ENCODE data around the gene FBLN2. TPM values are rescaled to one million over a fixed set of nuclear protein-coding genes. Genes with fewer than 3 reads are reported as not detected.

Gene FBLN2
- total and polyA plus RNA-seq, 4 donors = 1.3 to 9.1 (median 4.3) TPM

DNA sequence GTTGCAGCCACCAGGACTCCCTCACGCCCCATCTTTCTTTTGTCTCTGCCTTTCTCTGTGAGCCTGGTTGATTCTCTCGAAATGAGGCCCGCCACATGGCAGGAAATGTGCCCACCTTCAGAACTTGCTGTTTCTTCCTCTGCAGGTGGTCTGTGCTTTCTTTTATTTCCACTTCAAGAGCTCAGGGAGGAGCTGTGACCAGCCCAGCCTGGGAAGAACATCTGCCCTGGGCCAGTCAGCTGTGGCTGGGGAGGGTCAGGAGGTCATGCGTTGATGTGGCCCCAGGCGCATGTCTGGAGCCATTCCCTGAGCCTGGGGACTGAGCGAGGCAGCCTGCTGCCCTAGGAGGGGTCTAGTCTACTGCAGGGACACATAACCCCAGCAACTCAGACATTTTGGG is 8.0 kb downstream of the FBLN2 start:
- Histone ChIP-seq H3K4me1 (ENCODE audit: control insufficient read depth in 4 of 4, insufficient read depth in 4 of 4, low read length in 3 of 4) (no peaks in the 10 kb centered on the region), H3K27me3 (ENCODE audit: control insufficient read depth in 4 of 4, insufficient read depth in 4 of 4, low read length in 3 of 4) (peaks cover 0 to 5% (median 3%) of the 10 kb centered on the region in 4 donors), H3K9ac (ENCODE audit: low read depth in 1 of 2, low read length in 2 of 2) (no peak overlapping the region), H3K36me3 (ENCODE audit: control insufficient read depth in 4 of 4, insufficient read depth in 3 of 4, low read depth in 1 of 4, low read length in 3 of 4) (no peaks in the 10 kb centered on the region), H3K4me3 (ENCODE audit: low read depth in 1 of 3, low read length in 3 of 3) (no peak overlapping the region), H3K27ac (ENCODE audit: low read depth in 1 of 2, low read length in 2 of 2) (no peak overlapping the region), H3K9me3 (ENCODE audit: control insufficient read depth in 4 of 4, low read length in 3 of 4) (no peaks in the 10 kb centered on the region)
- TF ChIP-seq EGR1 (IDR thresholded peaks at IDR 0.05; ENCODE audit: low read depth in 2 of 2) (no peak), GABPA (IDR thresholded peaks at IDR 0.05 in 1 of 2, conservative IDR thresholded peaks at IDR 0.05 in 1 of 2) (no peak), HNF4A (conservative IDR thresholded peaks at IDR 0.05) (no peak), NR2F2 (IDR thresholded peaks at IDR 0.05) (no peak)
- WGBS = 76% methylated on average over 6 of the region's 6 CpGs
- DNase-seq (ENCODE audit: low spot score) = no peak

DNA sequence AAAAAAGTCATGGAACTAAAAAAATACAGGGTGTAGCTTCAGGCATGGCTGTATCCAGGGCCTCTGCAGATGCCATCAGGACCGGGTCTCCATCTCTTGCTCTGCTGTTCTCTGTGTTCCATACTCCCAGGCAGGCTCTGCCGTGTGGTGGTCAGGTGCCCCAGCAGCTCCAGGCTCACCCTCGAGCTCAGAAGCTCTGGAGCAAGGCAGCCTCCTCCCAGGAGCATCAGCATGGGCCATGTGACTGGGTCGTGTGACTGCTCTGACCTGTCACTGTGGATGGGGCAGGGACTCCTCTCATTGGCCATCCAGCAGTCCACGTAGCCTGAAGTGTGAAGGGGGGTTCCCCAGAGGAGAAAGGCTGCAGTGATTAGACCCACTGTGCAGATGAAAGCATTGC is 8.5 kb downstream of the FBLN2 start:
- no peak for TF ChIP-seq HNF4G (IDR thresholded peaks at IDR 0.05)
- TF ChIP-seq YY1 (IDR thresholded peaks at IDR 0.05) = no peak
- no peak for TF ChIP-seq SP1 (IDR thresholded peaks at IDR 0.05)
- TF ChIP-seq TAF1 (conservative IDR thresholded peaks at IDR 0.05) = no peak
- TF ChIP-seq, protein P1, sequence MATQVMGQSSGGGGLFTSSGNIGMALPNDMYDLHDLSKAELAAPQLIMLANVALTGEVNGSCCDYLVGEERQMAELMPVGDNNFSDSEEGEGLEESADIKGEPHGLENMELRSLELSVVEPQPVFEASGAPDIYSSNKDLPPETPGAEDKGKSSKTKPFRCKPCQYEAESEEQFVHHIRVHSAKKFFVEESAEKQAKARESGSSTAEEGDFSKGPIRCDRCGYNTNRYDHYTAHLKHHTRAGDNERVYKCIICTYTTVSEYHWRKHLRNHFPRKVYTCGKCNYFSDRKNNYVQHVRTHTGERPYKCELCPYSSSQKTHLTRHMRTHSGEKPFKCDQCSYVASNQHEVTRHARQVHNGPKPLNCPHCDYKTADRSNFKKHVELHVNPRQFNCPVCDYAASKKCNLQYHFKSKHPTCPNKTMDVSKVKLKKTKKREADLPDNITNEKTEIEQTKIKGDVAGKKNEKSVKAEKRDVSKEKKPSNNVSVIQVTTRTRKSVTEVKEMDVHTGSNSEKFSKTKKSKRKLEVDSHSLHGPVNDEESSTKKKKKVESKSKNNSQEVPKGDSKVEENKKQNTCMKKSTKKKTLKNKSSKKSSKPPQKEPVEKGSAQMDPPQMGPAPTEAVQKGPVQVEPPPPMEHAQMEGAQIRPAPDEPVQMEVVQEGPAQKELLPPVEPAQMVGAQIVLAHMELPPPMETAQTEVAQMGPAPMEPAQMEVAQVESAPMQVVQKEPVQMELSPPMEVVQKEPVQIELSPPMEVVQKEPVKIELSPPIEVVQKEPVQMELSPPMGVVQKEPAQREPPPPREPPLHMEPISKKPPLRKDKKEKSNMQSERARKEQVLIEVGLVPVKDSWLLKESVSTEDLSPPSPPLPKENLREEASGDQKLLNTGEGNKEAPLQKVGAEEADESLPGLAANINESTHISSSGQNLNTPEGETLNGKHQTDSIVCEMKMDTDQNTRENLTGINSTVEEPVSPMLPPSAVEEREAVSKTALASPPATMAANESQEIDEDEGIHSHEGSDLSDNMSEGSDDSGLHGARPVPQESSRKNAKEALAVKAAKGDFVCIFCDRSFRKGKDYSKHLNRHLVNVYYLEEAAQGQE (IDR thresholded peaks at IDR 0.05) = no peak
- no peak for TF ChIP-seq RAD21 (IDR thresholded peaks at IDR 0.05)
- TF ChIP-seq, protein P2, sequence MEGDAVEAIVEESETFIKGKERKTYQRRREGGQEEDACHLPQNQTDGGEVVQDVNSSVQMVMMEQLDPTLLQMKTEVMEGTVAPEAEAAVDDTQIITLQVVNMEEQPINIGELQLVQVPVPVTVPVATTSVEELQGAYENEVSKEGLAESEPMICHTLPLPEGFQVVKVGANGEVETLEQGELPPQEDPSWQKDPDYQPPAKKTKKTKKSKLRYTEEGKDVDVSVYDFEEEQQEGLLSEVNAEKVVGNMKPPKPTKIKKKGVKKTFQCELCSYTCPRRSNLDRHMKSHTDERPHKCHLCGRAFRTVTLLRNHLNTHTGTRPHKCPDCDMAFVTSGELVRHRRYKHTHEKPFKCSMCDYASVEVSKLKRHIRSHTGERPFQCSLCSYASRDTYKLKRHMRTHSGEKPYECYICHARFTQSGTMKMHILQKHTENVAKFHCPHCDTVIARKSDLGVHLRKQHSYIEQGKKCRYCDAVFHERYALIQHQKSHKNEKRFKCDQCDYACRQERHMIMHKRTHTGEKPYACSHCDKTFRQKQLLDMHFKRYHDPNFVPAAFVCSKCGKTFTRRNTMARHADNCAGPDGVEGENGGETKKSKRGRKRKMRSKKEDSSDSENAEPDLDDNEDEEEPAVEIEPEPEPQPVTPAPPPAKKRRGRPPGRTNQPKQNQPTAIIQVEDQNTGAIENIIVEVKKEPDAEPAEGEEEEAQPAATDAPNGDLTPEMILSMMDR (IDR thresholded peaks at IDR 0.05; ENCODE audit: low read depth, low read length, missing input control) = no peak
- TF ChIP-seq, protein P3, sequence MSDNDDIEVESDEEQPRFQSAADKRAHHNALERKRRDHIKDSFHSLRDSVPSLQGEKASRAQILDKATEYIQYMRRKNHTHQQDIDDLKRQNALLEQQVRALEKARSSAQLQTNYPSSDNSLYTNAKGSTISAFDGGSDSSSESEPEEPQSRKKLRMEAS (IDR thresholded peaks at IDR 0.05) = no peak
- no peak for TF ChIP-seq FOXA1 (IDR thresholded peaks at IDR 0.05)
- TF ChIP-seq JUND (IDR thresholded peaks at IDR 0.05) = no peak
- TF ChIP-seq NR2F2 (IDR thresholded peaks at IDR 0.05) = no peak
- TF ChIP-seq, protein P4, sequence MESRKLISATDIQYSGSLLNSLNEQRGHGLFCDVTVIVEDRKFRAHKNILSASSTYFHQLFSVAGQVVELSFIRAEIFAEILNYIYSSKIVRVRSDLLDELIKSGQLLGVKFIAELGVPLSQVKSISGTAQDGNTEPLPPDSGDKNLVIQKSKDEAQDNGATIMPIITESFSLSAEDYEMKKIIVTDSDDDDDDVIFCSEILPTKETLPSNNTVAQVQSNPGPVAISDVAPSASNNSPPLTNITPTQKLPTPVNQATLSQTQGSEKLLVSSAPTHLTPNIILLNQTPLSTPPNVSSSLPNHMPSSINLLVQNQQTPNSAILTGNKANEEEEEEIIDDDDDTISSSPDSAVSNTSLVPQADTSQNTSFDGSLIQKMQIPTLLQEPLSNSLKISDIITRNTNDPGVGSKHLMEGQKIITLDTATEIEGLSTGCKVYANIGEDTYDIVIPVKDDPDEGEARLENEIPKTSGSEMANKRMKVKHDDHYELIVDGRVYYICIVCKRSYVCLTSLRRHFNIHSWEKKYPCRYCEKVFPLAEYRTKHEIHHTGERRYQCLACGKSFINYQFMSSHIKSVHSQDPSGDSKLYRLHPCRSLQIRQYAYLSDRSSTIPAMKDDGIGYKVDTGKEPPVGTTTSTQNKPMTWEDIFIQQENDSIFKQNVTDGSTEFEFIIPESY (IDR thresholded peaks at IDR 0.05) = no peak
- TF ChIP-seq FOXA2 (IDR thresholded peaks at IDR 0.05) = no peak
- no peak for TF ChIP-seq RXRA (IDR thresholded peaks at IDR 0.05)
- TF ChIP-seq, protein P5, sequence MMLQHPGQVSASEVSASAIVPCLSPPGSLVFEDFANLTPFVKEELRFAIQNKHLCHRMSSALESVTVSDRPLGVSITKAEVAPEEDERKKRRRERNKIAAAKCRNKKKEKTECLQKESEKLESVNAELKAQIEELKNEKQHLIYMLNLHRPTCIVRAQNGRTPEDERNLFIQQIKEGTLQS (IDR thresholded peaks at IDR 0.05) = no peak
- no peak for TF ChIP-seq EGR1 (IDR thresholded peaks at IDR 0.05; ENCODE audit: low read depth in 2 of 2)
- no peak for TF ChIP-seq GABPA (IDR thresholded peaks at IDR 0.05 in 1 of 2, conservative IDR thresholded peaks at IDR 0.05 in 1 of 2)
- TF ChIP-seq HNF4A (conservative IDR thresholded peaks at IDR 0.05) = no peak
- no peak for DNase-seq (ENCODE audit: low spot score)
- no peak overlapping the region for H3K9ac ChIP-seq (ENCODE audit: low read depth in 1 of 2, low read length in 2 of 2)
- WGBS = 69% methylated on average over 5 of the region's 5 CpGs
- H3K4me1 ChIP-seq (ENCODE audit: control insufficient read depth in 4 of 4, insufficient read depth in 4 of 4, low read length in 3 of 4) = no peaks in the 10 kb centered on the region
- H3K27me3 ChIP-seq (ENCODE audit: control insufficient read depth in 4 of 4, insufficient read depth in 4 of 4, low read length in 3 of 4) = peaks cover 0 to 5% (median 3%) of the 10 kb centered on the region in 4 donors
- no peak overlapping the region for H3K4me3 ChIP-seq (ENCODE audit: low read depth in 1 of 3, low read length in 3 of 3)
- no peak overlapping the region for H3K27ac ChIP-seq (ENCODE audit: low read depth in 1 of 2, low read length in 2 of 2)
- H3K36me3 ChIP-seq (ENCODE audit: control insufficient read depth in 4 of 4, insufficient read depth in 3 of 4, low read depth in 1 of 4, low read length in 3 of 4) = no peaks in the 10 kb centered on the region
- no peaks in the 10 kb centered on the region for H3K9me3 ChIP-seq (ENCODE audit: control insufficient read depth in 4 of 4, low read length in 3 of 4)
